Activated CD4-positive, CD25-positive, alpha-beta regulatory T cell treated with anti-CD3 and anti-CD28 coated beads, Interleukin-2, amount 50 U/mL, for 16 hours (primary cell): Measurements from ENCODE around the gene MRPL4.
A peak's percentile ranks its signal among the peaks of the same experiment; 100 is the strongest.

Experiments
- DNase-seq: peaks from one replicate; pipeline ENCODE4 v3.0.0-alpha.2; 2020; ENCODE audit warnings: low read depth, low spot score

MRPL4 gene

GRCh38 chr19:10288662-10289166, 36.7 kb downstream of the MRPL4 start:
- no peak for DNase-seq

DNA sequence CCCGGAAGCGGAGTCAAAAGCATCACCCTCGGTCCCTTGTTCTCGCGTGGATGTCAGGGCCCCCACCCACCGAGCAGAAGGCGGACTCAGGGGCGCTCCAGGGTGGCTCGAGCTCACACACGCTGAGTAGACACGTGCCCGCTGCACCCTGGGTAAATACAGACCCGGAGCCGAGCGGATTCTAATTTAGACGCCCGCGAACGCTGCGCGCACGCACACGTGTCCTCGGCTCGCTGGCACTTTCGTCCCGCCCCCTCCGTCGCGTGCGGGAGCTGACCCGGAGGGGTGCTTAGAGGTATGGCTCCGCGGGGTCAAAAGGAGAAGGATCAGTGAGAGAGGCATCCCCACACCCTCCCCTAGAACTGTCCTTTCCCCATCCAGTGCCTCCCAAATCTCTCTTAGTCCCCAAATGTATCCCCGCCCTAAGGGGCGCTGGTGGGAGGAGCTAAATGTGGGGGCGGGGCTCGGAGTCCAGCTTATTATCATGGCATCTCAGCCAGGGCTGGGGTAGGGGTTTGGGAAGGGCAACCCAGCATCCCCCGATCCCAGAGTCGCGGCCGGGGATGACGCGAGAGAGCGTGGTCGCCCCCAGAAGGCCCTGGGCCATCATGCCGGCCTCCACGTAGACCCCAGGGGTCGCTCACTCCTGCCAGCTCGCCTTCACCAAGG, 37.3 kb downstream of the MRPL4 start:
- DNase-seq, result peak; percentile 27

DNA sequence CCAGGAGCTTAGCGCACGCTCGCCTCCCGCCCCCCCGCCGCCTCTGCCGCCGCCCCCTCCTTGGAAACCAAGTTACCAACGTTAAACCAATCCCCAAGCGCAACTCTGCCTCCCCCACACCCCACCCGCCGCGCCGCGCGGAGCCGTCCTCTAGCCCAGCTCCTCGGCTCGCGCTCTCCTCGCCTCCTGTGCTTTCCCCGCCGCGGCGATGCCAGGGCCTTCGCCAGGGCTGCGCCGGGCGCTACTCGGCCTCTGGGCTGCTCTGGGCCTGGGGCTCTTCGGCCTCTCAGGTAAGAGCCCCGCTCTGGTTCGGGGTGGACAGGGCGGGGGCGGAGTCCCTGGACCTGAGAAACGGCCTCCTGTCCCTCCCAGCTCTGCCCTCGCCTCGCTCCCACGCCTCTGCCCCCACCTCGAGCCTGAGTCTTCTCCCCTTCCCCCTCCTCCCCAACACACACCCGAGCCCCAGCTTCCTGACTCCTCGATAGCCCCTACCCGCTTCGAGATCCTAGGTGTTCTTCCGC, 37.9 kb downstream of the MRPL4 start, which contains the start of gene ICAM5:
ICAM5 (plus strand) TSS at position 117 of the 521 bp plus-strand sequence; CDS start at position 209, 92 bp downstream.
- DNase-seq, result no peak

DNA sequence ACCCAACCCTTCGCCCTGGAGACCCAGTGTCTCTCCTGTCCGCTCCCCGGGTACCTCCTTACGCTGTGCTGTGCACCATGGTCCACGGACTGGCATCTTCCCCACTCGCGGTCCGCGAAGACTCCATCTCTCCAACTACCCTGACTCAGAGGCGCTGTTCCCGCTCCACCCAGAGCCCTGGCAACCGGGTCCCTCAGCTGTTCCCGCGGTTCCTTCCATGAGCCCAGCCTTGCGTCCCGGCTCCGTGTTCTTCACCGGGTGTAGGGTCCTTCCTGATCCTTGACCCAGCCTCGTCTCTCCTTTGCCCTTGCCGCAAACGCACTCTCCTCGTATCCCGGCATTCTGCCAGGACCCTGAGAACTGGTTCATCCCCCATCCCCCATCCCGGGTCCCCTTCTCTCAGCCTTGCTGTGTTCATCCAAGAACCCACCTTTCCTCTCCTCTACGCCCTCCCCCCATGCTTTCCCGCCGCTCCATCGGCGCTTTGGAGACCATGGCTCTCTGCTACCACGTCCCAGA, 38.4 kb downstream of the MRPL4 start:
- DNase-seq, result no peak

DNA sequence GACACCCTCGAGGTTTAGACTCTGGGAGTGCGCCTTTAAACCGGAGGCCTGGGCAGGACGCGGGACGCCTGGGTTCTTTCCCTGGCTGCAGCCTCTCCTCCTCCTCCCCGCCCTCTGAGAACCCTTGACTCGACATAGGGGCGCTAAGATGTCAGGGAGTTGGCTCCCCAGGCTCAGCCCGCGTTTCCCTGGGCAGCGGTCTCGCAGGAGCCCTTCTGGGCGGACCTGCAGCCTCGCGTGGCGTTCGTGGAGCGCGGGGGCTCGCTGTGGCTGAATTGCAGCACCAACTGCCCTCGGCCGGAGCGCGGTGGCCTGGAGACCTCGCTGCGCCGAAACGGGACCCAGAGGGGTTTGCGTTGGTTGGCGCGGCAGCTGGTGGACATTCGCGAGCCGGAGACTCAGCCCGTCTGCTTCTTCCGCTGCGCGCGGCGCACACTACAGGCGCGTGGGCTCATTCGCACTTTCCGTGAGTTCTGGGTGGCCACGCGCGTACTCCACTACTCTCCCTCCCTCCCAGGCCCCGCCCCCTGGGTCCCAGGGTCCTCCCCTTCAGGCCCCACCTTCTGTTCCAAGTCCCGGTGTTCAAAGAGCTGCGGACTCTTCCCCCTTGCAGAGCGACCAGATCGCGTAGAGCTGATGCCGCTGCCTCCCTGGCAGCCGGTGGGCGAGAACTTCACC, 39.0 kb downstream of the MRPL4 start:
- no peak for DNase-seq

DNA sequence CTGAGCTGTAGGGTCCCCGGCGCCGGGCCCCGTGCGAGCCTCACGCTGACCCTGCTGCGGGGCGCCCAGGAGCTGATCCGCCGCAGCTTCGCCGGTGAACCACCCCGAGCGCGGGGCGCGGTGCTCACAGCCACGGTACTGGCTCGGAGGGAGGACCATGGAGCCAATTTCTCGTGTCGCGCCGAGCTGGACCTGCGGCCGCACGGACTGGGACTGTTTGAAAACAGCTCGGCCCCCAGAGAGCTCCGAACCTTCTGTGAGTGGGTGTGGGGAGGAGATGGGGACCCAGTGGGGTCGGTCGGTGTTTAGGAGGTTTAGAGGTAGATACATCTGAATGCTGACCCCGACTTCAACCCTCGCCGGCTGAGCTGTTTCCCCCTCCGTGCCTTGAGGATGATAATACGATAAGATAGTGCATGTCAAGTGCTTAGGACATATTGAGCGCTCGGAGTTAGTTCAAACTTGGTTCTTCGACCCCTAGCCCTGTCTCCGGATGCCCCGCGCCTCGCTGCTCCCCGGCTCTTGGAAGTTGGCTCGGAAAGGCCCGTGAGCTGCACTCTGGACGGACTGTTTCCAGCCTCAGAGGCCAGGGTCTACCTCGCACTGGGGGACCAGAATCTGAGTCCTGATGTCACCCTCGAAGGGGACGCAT, 39.7 kb downstream of the MRPL4 start:
- no peak for DNase-seq

- peak; percentile 34 for DNase-seq
Observed at GRCh38 chr19:10292206-10292788, 40.3 kb downstream of the MRPL4 start.

DNA sequence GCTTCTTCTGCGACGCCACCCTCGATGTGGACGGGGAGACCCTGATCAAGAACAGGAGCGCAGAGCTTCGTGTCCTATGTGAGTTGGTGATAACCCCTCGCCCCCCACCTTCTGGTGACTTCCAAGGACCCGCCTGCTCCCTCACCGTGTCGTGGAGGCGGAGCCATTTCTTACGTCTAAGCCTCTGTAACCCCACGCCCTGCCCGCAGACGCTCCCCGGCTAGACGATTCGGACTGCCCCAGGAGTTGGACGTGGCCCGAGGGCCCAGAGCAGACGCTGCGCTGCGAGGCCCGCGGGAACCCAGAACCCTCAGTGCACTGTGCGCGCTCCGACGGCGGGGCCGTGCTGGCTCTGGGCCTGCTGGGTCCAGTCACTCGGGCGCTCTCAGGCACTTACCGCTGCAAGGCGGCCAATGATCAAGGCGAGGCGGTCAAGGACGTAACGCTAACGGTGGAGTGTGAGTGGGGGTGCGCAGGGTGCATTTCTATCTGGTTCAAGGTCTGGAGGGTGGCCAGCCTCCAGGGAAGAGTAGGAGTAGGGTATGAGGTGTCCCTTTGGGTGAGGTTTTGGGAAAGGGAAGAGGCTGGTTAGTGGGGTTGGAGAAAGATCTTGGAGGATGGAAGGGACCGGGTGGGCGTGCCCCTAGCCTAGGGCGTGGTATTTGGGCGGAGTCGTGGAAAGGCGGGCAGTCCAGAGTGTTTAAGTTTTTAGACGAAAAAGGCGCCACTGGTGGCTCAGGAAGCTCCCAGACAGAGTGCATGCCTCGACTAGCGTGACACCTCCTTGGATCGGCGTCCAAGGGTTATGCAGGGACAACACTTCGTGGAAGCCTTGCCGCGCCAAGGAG, 41.0 kb downstream of the MRPL4 start:
- DNase-seq, result no peak

DNA sequence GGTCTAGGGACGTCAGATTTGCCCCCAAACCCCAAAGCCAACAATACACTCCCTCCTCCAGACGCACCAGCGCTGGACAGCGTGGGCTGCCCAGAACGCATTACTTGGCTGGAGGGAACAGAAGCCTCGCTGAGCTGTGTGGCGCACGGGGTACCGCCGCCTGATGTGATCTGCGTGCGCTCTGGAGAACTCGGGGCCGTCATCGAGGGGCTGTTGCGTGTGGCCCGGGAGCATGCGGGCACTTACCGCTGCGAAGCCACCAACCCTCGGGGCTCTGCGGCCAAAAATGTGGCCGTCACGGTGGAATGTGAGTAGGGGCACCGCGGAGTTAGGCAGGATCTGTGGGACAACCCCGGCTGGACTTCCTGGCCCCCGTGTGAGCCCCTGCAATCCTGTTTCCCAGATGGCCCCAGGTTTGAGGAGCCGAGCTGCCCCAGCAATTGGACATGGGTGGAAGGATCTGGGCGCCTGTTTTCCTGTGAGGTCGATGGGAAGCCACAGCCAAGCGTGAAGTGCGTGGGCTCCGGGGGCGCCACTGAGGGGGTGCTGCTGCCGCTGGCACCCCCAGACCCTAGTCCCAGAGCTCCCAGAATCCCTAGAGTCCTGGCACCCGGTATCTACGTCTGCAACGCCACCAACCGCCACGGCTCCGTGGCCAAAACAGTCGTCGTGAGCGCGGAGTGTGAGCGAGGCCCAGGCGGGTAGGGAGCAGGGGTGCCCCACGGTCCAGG, 41.8 kb downstream of the MRPL4 start:
- no peak for DNase-seq

DNA sequence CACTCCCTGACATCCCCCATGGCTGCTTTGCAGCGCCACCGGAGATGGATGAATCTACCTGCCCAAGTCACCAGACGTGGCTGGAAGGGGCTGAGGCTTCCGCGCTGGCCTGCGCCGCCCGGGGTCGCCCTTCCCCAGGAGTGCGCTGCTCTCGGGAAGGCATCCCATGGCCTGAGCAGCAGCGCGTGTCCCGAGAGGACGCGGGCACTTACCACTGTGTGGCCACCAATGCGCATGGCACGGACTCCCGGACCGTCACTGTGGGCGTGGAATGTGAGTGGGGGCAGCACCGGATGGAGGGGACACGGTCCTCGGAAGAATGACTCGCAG, 42.3 kb downstream of the MRPL4 start:
- no peak for DNase-seq

DNA sequence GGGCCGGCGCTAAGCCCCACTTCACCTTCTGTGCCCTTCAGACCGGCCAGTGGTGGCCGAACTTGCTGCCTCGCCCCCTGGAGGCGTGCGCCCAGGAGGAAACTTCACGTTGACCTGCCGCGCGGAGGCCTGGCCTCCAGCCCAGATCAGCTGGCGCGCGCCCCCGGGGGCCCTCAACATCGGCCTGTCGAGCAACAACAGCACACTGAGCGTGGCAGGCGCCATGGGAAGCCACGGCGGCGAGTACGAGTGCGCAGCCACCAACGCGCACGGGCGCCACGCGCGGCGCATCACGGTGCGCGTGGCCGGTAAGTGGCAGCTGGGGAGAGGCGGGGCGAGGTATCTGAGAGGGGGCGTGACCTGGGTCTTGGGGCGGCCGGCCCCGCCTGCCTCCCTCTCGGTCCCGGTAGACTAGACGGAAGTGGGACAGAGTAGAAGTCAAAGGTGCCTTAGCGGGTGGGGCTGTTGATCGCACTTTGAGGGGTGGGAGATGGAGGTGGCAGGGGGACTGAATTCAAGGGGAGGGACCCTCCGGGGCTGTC, 43.4 kb downstream of the MRPL4 start:
- DNase-seq, result peak; percentile 26

GRCh38 chr19:10295847-10296591, 44.0 kb downstream of the MRPL4 start:
- no peak for DNase-seq

GRCh38 chr19:10299545-10300458, 47.8 kb downstream of the MRPL4 start:
- no peak for DNase-seq

GRCh38 chr19:10305139-10305806, 53.3 kb downstream of the MRPL4 start:
- DNase-seq, result no peak

DNA sequence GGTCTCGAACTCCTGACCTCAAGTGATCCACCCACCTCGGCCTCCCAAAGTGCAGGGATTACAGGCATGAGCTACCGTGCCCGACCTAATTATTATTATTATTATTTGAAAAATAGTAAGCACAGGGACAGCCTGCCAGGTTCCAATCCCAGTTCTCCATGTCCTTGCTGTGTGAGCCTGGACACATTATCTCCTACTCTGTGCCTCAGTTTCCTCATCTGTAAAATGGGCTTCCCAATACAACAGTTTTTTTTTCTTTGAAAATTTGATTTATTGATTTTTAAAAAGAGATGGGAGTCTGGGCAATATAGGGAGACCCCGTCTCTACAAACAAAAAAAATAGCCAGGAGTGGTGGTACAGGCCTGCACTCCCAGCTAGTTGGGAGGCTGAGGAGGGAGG, 54.3 kb downstream of the MRPL4 start:
- no peak for DNase-seq

GRCh38 chr19:10309423-10309822, 57.4 kb downstream of the MRPL4 start, which contains the start of gene ZGLP1:
TSS of gene ZGLP1 (minus strand) at chr19:10309815.
- DNase-seq, result no peak
